Ectodermal cell (in vitro differentiated cells): ENCODE measurements around the gene ABO.
"Not testable (repeated sequence)": the region's sequence is repeated elsewhere in the genome, so short reads cannot be mapped to it uniquely, and the experiment has no call there.

Source experiments
- H3K27ac ChIP-seq: 2 replicates; pipeline ENCODE4 v1.7.0; 2013; ENCODE audit warnings: mild to moderate bottlenecking, low read depth, low read length; ENCODE audit not compliant: insufficient read depth, poor library complexity, severe bottlenecking
- H3K27me3 ChIP-seq: 2 replicates; pipeline ENCODE4 v1.7.0; 2013; ENCODE audit warnings: mild to moderate bottlenecking, low read length; ENCODE audit not compliant: insufficient read depth, control insufficient read depth, poor library complexity, severe bottlenecking
- H3K36me3 ChIP-seq: one replicate; pipeline ENCODE4 v1.7.0; 2013; ENCODE audit warnings: low read length; ENCODE audit not compliant: control insufficient read depth, insufficient read depth
- H3K4me1 ChIP-seq: one replicate; pipeline ENCODE4 v1.7.0; 2013; ENCODE audit warnings: low read length; ENCODE audit not compliant: control insufficient read depth, insufficient read depth
- H3K4me3 ChIP-seq: 2 replicates; pipeline ENCODE4 v1.7.0; 2013; ENCODE audit warnings: low read depth, low read length, control low read depth; ENCODE audit not compliant: insufficient read depth
- H3K9me3 ChIP-seq: 2 replicates; pipeline ENCODE4 v1.7.0; 2013; ENCODE audit warnings: mild to moderate bottlenecking, low read length, moderate library complexity; ENCODE audit not compliant: control insufficient read depth
- WGBS, 2 experiments: methylation state at CpG; one replicate each; pipeline ENCODE4 v1.1.7; 2013; ENCODE audit warnings: missing lambda C conversion rate in 2 of 2; 5-methylcytosine and 5-hydroxymethylcytosine counted together

Gene ABO

DNA sequence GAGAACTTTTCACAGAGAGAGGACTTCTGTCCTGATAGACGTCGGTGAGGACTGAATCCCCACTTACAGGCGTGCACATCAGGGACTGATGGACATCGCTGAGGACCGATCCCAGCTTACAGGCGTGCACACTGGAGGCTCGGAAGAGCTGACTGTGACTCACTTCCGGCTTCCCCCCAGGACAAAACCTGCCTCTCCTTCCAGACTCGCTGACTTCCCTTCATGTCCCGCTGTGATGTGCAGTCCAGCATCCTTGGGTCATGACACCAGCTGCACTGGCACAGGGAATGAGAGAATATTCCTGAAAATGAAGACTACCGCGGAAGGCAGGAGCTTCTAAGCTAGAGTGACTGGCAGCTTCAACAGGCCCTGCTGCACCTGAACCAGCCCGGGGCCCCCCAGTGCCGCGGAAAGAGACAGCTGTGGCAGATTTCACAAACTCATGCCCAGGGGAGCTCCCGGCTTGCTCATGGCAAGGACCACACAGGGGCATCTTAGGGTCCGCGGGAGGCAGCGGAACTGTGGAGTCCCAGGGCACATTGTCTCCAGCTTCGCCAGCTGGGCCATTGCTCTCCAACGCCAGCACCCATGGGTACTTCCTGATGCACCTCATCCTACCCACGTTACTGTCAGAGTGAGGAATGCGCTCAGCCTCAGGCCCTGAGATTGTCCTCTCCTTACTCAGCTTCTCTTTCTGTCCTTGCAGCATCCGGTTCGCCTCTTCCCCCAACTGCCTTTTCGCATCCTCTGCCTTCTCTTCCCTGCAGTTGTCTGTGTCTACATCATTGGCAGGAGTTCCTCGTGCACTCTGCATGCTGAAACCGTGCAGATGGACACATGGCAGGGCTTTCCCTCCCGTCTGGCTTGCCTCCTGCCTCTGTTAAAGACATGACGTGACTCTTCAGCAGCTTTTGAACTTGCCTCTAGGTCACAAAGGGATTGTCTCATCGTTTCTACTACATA is 31.5 kb upstream of the ABO start:
- Histone ChIP-seq H3K27ac (no peak overlapping the region), H3K4me1 (no peaks in the 10 kb centered on the region), H3K36me3 (no peaks in the 10 kb centered on the region), H3K4me3 (no peak overlapping the region), H3K27me3 (no peaks in the 10 kb centered on the region), H3K9me3 (no peaks in the 10 kb centered on the region)
- WGBS, 2 experiments, result 89% methylated on average over 31 of the region's 31 CpGs

DNA sequence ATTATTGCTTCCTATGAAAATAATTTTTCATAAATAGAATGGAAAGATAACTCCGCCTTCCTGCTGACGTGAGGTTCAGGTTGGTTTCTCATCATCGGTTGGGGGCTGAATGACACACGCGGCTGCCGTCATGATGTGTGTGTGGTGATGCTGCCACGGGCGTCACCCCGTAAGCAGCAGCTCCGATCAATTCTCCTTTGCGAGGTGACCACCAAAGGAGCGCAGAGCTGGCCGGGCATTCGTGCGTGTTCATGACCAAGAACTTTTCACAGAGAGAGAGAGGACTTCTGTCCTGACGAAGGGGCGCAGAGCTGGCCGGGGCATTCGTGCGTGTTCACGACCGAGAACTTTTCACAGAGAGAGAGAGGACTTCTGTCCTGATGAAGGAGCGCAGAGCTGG is 30.7 kb upstream of the ABO start:
- 79 to 82% methylated on average over 23 of the region's 23 CpGs for WGBS, 2 experiments
- Histone ChIP-seq H3K27me3 (no peaks in the 10 kb centered on the region), H3K4me3 (no peak overlapping the region), H3K27ac (no peak overlapping the region), H3K4me1 (no peaks in the 10 kb centered on the region), H3K9me3 (no peaks in the 10 kb centered on the region), H3K36me3 (no peaks in the 10 kb centered on the region)

DNA sequence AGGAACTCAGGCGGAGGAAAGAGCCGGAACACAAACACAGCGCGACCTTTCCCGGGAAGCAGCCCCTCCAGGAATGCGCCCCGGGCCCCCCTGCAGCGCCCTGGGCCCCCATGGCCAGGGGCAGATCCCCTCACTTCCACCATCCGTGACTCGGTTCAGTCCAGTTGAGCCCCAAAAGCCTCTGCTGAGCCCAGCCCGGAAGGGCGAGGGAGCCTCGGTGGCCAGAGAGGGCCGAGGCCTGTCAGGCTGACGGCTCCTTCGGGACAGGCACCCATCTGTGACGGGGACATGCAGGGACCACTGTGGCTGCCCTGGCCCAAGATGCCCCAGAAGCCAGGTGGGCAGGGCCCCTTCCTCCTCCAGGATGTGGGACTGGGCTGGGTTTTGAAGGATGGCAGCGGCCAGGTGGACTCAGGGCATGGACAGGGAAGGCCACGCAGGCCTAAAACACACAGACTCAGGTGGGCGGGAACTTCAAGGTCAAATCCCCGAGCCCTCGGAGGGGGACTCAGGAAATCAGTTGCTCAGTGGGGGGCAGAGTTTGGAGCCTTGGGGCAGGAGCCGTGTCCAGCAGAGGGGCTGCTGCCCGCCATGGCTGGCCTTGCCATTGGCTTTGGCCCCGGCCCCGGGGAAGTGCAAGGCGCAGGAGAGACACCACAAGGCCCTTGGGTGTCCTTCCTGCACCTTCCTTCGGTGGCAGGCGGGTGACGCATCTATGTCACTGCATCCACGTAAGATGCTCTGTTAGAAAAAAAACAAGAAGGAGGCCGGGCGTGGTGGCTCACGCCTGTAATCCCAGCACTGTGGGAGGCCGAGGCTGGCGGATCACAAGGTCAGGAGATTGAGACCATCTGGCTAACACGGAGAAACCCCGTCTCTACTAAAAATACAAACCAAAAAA is 29.7 kb upstream of the ABO start:
- no peaks in the 10 kb centered on the region for H3K9me3 ChIP-seq
- 92 to 95% methylated on average over 38 of the region's 38 CpGs for WGBS, 2 experiments
- H3K27me3 ChIP-seq, result no peaks in the 10 kb centered on the region
- H3K36me3 ChIP-seq, result no peaks in the 10 kb centered on the region
- H3K27ac ChIP-seq, result no peak overlapping the region
- H3K4me3 ChIP-seq, result no peak overlapping the region
- peaks cover 3% of the 10 kb centered on the region for H3K4me1 ChIP-seq

DNA sequence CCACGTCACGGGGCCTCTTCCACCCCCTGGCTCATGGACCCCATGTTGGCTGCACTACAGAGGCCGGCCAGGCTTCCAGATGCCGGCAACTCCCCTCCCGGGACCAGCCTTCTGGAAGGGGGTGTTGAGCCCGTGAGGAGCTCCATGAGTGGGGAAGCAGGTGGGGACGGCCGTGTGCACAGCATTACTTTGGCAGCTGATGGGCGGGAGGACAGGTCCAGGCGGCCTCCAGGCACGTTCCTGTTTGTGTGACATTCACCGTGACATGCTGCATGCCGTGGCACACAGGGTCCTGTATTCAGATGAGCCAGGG is 29.1 kb upstream of the ABO start:
- no peaks in the 10 kb centered on the region for H3K9me3 ChIP-seq
- H3K4me1 ChIP-seq, result peaks cover 3% of the 10 kb centered on the region
- no peaks in the 10 kb centered on the region for H3K27me3 ChIP-seq
- 84 to 86% methylated on average over 13 of the region's 13 CpGs for WGBS, 2 experiments
- no peak overlapping the region for H3K27ac ChIP-seq
- H3K4me3 ChIP-seq, result no peak overlapping the region
- H3K36me3 ChIP-seq, result no peaks in the 10 kb centered on the region

DNA sequence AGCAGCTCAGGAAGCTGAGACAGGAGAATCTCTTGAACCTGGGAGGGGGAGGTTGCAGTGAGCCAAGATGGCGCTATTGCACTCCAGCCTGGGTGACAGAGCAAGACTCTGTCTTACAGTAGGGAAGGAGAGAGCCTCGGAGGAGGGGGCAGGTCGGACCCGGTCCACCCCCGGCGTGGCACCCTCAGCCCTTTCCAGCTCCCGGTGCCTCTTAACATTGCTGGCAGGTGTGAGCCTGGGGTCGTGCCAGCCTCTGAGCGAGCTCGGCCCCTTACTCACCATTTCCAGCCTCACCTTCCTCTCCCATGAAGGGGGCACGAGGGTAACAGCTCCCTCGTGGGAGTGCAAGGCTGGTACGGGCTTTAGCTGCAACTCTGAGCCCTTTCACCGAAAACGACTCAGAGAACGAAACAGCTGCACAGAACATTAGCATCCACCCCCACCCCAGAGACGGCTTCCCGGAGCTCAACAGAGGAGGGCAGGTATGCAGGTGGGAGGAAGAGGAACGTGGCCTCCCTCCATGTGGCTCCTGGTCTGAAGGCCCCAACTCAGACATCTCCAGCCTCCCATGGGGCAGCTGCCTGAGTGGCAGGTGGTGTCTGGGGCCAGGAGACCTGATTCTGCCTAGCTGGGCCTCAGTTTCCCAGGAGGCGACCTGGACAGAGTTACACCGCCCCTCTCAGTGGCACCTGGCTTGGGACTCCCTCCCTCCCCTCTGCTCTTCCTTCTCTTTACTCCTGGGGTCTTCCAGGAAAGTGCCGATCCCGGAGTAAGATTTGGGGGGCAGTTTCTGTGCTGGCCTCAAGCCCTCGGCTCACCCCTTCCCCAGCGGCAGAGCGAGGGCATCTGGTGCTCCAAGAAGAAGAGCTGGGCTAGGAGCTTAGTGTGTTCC is 28.5 kb upstream of the ABO start:
- Histone ChIP-seq H3K4me1 (peaks cover 3% of the 10 kb centered on the region), H3K36me3 (no peaks in the 10 kb centered on the region), H3K4me3 (no peak overlapping the region), H3K27ac (no peak overlapping the region), H3K9me3 (no peaks in the 10 kb centered on the region), H3K27me3 (no peaks in the 10 kb centered on the region)
- WGBS, 2 experiments, result 83 to 85% methylated on average over 26 of the region's 26 CpGs

DNA sequence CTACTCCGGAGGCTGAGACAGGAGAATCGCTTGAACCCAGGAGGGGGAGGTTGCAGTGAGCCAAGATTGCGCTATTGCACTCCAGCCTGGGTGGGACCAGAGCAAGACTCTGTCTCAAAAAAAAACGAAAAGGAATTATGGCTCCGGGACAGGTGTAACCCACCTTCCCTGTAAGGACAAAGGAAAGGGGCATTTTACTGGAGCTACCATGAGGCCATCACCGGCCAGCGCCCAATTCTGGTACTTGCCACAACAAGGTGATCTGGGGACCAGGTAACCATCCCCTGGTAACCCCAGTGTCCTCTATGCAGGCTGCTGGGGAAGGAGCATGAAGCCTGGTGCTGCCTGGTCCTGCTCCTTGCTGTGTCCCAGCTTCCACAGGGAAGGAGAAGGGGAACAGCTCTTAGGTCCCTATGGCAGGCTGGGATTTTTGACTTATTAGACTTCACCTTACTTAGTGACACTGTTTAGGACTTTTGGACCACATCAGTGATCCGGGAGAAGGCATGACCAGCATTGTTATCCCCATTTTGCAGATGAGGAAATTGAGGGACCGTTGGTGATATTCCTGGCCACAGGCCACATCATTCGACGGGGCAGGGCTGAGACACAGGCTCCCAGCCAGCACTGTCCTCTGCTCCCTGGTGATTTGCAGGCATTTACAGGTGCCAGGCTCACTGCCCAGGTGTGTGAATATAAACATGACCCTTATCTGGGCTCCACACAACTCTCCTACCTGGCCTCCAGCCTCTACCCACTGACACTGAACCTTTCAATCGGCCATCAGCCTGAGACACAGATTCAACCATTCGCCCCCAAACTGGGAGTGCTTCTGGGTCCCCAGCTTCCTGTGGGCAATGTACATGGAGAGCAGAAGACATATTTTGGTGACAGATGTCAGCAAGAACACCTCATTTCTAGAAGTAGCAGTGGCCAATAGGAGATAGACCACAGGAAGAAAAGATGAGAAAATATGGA is 26.5 kb upstream of the ABO start:
- H3K9me3 ChIP-seq, result no peaks in the 10 kb centered on the region
- 93 to 94% methylated on average over 13 of the region's 13 CpGs for WGBS, 2 experiments
- H3K4me1 ChIP-seq, result peaks cover 3% of the 10 kb centered on the region
- no peaks in the 10 kb centered on the region for H3K36me3 ChIP-seq
- H3K27ac ChIP-seq, result no peak overlapping the region
- H3K27me3 ChIP-seq, result no peaks in the 10 kb centered on the region
- no peak overlapping the region for H3K4me3 ChIP-seq

DNA sequence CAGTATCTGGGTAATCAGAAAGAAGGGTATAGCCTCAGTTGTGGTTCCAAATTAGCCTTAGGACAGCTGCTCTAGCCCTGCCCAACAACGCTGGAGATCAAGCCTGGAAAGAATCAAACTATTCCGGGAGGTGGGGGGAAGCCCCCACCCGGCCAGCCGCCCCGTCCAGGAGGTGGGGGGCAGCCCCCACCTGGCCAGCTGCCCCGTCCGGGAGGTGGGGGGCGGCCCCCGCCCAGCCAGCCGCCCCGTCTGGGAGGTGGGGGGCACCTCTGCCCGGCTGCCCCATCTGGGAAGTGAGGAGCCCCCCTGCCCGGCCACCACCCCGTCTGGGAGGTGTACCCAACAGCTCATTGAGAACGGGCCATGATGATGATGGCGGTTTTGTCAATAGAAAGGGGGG is 25.0 kb upstream of the ABO start:
- WGBS, 2 experiments, result 87 to 88% methylated on average over 16 of the region's 16 CpGs
- H3K9me3 ChIP-seq, H3K36me3 ChIP-seq, H3K27ac ChIP-seq, H3K4me1 ChIP-seq, H3K27me3 ChIP-seq, H3K4me3 ChIP-seq: not testable (repeated sequence)

DNA sequence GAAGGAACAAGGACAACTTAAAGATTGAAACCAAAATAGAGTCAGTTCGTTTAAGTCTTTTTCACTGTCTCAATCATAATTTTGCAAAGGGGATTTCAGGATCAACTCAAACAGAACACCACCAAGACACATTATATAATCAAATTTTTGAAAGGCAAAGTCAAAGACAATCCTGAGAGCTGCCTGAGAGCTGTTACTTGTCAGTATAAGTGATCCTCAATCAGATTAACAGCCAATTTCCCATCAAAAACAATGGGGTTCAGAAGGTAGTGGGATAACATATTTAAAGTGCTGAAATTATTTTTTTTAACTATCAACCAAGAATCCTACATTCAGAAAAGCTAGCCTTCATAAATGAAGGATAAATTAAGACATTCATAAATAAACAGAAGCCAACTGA is 19.3 kb upstream of the ABO start:
- Histone ChIP-seq H3K4me1 (no peaks in the 10 kb centered on the region), H3K27me3 (no peaks in the 10 kb centered on the region), H3K4me3 (no peak overlapping the region), H3K27ac (no peak overlapping the region), H3K9me3 (peaks cover 7% of the 10 kb centered on the region), H3K36me3 (no peaks in the 10 kb centered on the region)
- WGBS, 2 experiments, result 65 to 72% methylated on average over 1 of the region's 1 CpG

DNA sequence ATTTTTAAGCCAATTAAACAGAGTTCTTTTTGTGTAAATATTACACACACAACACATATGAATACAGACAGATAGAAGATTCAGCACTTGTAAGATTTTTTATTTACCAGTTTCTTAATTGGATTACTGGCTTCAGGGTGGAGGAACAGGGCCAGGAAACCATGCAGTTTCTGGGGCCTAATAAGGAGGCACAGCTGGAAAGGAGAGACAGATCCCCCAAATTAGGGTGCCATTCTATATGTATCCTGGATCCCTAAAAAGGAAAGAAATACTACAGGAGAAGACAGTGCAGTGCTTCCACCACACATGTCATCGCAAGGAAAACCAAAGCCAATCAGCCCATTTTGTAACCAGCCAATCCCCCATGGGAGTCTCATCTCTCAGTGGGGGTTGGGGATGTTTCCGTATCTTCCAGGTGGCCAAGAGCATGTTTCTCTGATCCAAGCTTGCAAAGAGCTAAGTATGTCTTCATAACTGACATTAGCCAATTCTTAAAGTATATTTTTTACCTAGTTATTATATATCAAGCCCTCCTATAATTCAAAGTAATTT is 15.8 kb upstream of the ABO start:
- Histone ChIP-seq H3K9me3 (peaks cover 10% of the 10 kb centered on the region), H3K27me3 (no peaks in the 10 kb centered on the region), H3K4me3 (no peak overlapping the region), H3K4me1 (no peaks in the 10 kb centered on the region), H3K36me3 (no peaks in the 10 kb centered on the region), H3K27ac (no peak overlapping the region)
- WGBS, 2 experiments, result 88 to 93% methylated on average over 1 to 2 of the region's 2 CpGs
